Measurements from ENCODE around the gene SETD6. TPM values are rescaled to one million over a fixed set of nuclear protein-coding genes. Genes with fewer than 3 reads are reported as not detected.

The SETD6 gene
- total and polyA plus RNA-seq, 2 experiments from 2014 or later, result 39.7 to 54.0 TPM

DNA sequence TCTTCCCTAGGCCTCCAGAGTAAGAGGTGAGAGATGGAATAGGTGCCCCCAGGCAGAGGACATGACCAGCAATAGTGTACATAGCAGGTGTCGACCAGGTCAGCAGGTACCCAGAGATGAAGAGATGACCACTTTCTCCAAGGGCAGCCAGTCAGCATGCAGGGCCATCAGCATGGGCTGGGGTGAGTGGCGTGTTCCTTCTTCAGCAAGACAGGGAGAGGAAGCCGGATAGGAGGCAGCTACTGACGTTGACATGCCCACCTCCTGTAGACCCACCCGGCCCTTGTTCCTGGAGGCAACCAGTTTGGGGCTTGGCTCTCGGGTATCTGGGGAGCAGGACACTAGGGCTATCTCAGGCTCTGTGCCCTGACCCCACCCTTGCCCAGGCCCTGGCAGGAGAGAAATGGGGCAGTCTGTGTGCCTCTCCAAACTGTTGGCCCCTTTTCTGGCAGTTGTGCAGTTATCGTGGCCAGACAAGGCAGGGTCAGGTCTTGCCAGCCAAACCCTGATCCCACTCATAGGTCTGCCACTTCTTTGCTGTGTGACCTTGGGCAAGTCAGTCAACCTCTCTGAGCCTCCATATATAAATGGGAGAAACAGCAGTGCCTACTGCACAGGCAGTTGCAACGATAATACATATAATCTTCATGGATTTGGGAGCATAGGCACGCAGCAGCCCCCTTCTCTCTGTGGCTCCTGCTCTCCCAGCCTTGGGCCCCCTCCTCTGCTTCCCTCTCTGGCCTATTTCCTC lies 16.8 kb upstream of the SETD6 start (continued):
- TF ChIP-seq, protein P1, sequence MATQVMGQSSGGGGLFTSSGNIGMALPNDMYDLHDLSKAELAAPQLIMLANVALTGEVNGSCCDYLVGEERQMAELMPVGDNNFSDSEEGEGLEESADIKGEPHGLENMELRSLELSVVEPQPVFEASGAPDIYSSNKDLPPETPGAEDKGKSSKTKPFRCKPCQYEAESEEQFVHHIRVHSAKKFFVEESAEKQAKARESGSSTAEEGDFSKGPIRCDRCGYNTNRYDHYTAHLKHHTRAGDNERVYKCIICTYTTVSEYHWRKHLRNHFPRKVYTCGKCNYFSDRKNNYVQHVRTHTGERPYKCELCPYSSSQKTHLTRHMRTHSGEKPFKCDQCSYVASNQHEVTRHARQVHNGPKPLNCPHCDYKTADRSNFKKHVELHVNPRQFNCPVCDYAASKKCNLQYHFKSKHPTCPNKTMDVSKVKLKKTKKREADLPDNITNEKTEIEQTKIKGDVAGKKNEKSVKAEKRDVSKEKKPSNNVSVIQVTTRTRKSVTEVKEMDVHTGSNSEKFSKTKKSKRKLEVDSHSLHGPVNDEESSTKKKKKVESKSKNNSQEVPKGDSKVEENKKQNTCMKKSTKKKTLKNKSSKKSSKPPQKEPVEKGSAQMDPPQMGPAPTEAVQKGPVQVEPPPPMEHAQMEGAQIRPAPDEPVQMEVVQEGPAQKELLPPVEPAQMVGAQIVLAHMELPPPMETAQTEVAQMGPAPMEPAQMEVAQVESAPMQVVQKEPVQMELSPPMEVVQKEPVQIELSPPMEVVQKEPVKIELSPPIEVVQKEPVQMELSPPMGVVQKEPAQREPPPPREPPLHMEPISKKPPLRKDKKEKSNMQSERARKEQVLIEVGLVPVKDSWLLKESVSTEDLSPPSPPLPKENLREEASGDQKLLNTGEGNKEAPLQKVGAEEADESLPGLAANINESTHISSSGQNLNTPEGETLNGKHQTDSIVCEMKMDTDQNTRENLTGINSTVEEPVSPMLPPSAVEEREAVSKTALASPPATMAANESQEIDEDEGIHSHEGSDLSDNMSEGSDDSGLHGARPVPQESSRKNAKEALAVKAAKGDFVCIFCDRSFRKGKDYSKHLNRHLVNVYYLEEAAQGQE (IDR thresholded peaks at IDR 0.05; ENCODE audit: unreplicated experiment), result no peak
- TF ChIP-seq ZNF114 (CRISPR knock-in tag; IDR thresholded peaks at IDR 0.05), result no peak
- TF ChIP-seq POLR2AphosphoS5 (IDR thresholded peaks at IDR 0.05; ENCODE audit: low read depth), result no peak
- TF ChIP-seq ZNF331 (CRISPR knock-in tag; IDR thresholded peaks at IDR 0.05; ENCODE audit: low read depth), result no peak

DNA sequence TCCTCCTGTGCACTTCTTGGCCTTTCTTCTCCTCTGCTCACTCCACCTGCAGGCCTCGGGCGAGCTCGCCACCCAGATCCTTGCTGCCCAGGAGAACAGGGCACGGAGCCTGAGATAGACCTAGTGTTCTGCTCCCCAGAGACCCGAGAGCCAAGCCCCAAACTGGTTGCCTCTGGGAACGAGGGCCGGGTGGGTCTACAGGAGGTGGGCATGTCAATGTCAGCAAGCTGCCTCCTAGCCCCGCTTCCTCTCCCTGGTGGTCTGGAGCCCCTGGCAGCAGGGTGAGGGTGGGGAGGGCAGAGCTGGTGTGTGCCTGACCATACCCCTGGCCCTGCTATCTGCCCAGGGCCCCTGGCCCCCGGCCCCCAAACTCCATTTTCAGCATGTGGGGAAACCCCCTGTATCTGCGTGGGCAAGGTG lies 16.2 kb upstream of the SETD6 start:
- Mint-ChIP-seq H3K4me1 (peaks cover 25% of the 10 kb centered on the region), H3K27me3 (ENCODE audit: insufficient read depth, low read depth, poor library complexity) (peaks cover 35% of the 10 kb centered on the region)
- peak overlapping the region; percentile 67; the same call in 1 of the 2 replicates for H3K4me2 ChIP-seq
- TF ChIP-seq JUNB (IDR thresholded peaks at IDR 0.05; ENCODE audit: unreplicated experiment) (no peak), EZH2phosphoT487 (IDR thresholded peaks at IDR 0.05; ENCODE audit: unreplicated experiment) (no peak), EZH2 (IDR thresholded peaks at IDR 0.05; ENCODE audit: low read depth, unreplicated experiment) (no peak), POLR2AphosphoS5 (IDR thresholded peaks at IDR 0.05; ENCODE audit: low read depth) (no peak), ZNF114 (CRISPR knock-in tag; IDR thresholded peaks at IDR 0.05) (no peak), ZNF331 (CRISPR knock-in tag; IDR thresholded peaks at IDR 0.05; ENCODE audit: low read depth) (no peak)
- TF ChIP-seq, protein P2, sequence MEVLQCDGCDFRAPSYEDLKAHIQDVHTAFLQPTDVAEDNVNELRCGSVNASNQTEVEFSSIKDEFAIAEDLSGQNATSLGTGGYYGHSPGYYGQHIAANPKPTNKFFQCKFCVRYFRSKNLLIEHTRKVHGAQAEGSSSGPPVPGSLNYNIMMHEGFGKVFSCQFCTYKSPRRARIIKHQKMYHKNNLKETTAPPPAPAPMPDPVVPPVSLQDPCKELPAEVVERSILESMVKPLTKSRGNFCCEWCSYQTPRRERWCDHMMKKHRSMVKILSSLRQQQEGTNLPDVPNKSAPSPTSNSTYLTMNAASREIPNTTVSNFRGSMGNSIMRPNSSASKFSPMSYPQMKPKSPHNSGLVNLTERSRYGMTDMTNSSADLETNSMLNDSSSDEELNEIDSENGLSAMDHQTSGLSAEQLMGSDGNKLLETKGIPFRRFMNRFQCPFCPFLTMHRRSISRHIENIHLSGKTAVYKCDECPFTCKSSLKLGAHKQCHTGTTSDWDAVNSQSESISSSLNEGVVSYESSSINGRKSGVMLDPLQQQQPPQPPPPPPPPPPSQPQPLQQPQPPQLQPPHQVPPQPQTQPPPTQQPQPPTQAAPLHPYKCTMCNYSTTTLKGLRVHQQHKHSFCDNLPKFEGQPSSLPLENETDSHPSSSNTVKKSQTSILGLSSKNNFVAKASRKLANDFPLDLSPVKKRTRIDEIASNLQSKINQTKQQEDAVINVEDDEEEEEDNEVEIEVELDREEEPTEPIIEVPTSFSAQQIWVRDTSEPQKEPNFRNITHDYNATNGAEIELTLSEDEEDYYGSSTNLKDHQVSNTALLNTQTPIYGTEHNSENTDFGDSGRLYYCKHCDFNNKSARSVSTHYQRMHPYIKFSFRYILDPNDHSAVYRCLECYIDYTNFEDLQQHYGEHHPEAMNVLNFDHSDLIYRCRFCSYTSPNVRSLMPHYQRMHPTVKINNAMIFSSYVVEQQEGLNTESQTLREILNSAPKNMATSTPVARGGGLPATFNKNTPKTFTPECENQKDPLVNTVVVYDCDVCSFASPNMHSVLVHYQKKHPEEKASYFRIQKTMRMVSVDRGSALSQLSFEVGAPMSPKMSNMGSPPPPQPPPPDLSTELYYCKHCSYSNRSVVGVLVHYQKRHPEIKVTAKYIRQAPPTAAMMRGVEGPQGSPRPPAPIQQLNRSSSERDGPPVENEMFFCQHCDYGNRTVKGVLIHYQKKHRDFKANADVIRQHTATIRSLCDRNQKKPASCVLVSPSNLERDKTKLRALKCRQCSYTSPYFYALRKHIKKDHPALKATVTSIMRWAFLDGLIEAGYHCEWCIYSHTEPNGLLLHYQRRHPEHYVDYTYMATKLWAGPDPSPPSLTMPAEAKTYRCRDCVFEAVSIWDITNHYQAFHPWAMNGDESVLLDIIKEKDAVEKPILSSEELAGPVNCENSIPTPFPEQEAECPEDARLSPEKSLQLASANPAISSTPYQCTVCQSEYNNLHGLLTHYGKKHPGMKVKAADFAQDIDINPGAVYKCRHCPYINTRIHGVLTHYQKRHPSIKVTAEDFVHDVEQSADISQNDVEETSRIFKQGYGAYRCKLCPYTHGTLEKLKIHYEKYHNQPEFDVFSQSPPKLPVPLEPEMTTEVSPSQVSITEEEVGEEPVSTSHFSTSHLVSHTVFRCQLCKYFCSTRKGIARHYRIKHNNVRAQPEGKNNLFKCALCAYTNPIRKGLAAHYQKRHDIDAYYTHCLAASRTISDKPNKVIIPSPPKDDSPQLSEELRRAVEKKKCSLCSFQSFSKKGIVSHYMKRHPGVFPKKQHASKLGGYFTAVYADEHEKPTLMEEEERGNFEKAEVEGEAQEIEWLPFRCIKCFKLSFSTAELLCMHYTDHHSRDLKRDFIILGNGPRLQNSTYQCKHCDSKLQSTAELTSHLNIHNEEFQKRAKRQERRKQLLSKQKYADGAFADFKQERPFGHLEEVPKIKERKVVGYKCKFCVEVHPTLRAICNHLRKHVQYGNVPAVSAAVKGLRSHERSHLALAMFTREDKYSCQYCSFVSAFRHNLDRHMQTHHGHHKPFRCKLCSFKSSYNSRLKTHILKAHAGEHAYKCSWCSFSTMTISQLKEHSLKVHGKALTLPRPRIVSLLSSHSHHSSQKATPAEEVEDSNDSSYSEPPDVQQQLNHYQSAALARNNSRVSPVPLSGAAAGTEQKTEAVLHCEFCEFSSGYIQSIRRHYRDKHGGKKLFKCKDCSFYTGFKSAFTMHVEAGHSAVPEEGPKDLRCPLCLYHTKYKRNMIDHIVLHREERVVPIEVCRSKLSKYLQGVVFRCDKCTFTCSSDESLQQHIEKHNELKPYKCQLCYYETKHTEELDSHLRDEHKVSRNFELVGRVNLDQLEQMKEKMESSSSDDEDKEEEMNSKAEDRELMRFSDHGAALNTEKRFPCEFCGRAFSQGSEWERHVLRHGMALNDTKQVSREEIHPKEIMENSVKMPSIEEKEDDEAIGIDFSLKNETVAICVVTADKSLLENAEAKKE (CRISPR knock-in tag; IDR thresholded peaks at IDR 0.05), result no peak
- TF ChIP-seq, protein P1 (IDR thresholded peaks at IDR 0.05; ENCODE audit: unreplicated experiment), result no peak

More for the DNA sequence above, 16.2 kb upstream of the SETD6 start:
- H3K4me1 ChIP-seq (ENCODE audit: insufficient read depth), result peaks cover 4% of the 10 kb centered on the region; the same call in 1 of the 2 replicates
- Mint-ChIP-seq H3K4me3 (no peak overlapping the region), H3K36me3 (ENCODE audit: low read depth) (no peaks in the 10 kb centered on the region), H3K27ac (no peak overlapping the region), H3K9me3 (no peaks in the 10 kb centered on the region; the same call in 2 of the 3 replicates)
- no peaks in the 10 kb centered on the region for H3K79me2 ChIP-seq (replicated peaks; ENCODE audit: insufficient read depth)
- DNase-seq (ENCODE audit: low spot score) (no peak), ATAC-seq (no peak)
- no peak overlapping the region for H2AFZ ChIP-seq
- no peaks in the 10 kb centered on the region for H3K36me3 ChIP-seq (ENCODE audit: insufficient read depth)
- no peak overlapping the region for H3K4me3 ChIP-seq
- no peaks in the 10 kb centered on the region for H3K27me3 ChIP-seq (ENCODE audit: insufficient read depth)
- no peaks in the 10 kb centered on the region for H3K9me2 ChIP-seq (ENCODE audit: insufficient read depth)
- peaks cover 4% of the 10 kb centered on the region; the same call in 1 of the 2 replicates for H4K20me1 ChIP-seq (replicated peaks; ENCODE audit: insufficient read depth)
- no peaks in the 10 kb centered on the region for H3F3A ChIP-seq (replicated peaks; ENCODE audit: low read depth)
- H3K27ac ChIP-seq (ENCODE audit: low read depth), result no peak overlapping the region

Data from GM23338 (cell line).